Chondrocyte (in vitro differentiated cells): Measurements from ENCODE around the gene CUBN. TPM values are rescaled to one million over a fixed set of nuclear protein-coding genes. Genes with fewer than 3 reads are reported as not detected.

ENCODE experiments used
- DNase-seq: peaks from one replicate; pipeline ENCODE4 v3.0.0; 2021; ENCODE audit warnings: mixed read lengths, low spot score
- H3K27ac Mint-ChIP-seq: one replicate; pipeline ENCODE4 v1.8.0; 2021; ENCODE audit warnings: mild to moderate bottlenecking, moderate library complexity, mixed read lengths; ENCODE audit not compliant: unreplicated experiment
- H3K27me3 Mint-ChIP-seq: 2 replicates; pipeline ENCODE4 v1.8.0; 2021; ENCODE audit warnings: low read depth, mixed read lengths
- H3K36me3 Mint-ChIP-seq: 2 replicates; pipeline ENCODE4 v1.8.0; 2021; ENCODE audit warnings: low read depth, mixed read lengths
- H3K4me1 Mint-ChIP-seq: 2 replicates; pipeline ENCODE4 v1.8.0; 2021; ENCODE audit warnings: low read depth, mild to moderate bottlenecking, mixed read lengths
- H3K4me3 Mint-ChIP-seq: one replicate; pipeline ENCODE4 v1.8.0; 2021; ENCODE audit warnings: mild to moderate bottlenecking, moderate library complexity, mixed read lengths; ENCODE audit not compliant: unreplicated experiment
- H3K9me3 Mint-ChIP-seq: 2 replicates; pipeline ENCODE4 v1.8.0; 2021; ENCODE audit warnings: low read depth, mixed read lengths
- total RNA-seq: library from RNA; stranded (reverse); gene quantifications from 3 replicates; pipeline ENCODE4 v1.2.1, GENCODE V29; 2021
- TF ChIP-seq, protein P1 (sequence below): fragments of 200-600 bp; sonication (generic); IDR thresholded peaks from 2 replicates; pipeline ENCODE4 v1.5.0; 2021; ENCODE audit warnings: antibody characterized with exemption, mild to moderate bottlenecking, moderate library complexity

Gene CUBN
- total RNA-seq, 1 donor from 2014 or later: 1.0 TPM

DNA sequence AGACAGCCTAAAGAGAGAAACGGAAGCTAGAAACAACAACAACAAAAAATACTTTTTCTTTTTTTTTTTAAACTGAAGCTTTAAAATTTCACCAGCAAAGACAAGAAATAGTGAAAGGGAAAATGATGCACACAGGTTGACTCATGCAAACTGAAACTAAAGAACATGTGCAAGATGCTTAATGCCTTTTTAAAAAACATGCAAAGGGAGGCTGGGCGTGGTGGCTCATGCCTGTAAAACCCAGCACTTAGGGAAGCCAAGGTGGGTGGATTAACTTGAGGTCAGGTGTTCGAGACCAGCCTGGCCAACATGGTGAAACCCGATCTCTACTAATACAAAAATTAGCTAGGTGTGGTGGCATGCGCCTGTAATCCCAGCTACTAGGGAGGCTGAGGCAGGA lies 15.1 kb upstream of the CUBN start:
- Mint-ChIP-seq H3K9me3 (peaks cover 4% of the 10 kb centered on the region), H3K36me3 (peaks cover 3% of the 10 kb centered on the region), H3K27me3 (no peaks in the 10 kb centered on the region), H3K27ac (no peak overlapping the region), H3K4me3 (no peak overlapping the region), H3K4me1 (peaks cover 21% of the 10 kb centered on the region)
- TF ChIP-seq, protein P1, sequence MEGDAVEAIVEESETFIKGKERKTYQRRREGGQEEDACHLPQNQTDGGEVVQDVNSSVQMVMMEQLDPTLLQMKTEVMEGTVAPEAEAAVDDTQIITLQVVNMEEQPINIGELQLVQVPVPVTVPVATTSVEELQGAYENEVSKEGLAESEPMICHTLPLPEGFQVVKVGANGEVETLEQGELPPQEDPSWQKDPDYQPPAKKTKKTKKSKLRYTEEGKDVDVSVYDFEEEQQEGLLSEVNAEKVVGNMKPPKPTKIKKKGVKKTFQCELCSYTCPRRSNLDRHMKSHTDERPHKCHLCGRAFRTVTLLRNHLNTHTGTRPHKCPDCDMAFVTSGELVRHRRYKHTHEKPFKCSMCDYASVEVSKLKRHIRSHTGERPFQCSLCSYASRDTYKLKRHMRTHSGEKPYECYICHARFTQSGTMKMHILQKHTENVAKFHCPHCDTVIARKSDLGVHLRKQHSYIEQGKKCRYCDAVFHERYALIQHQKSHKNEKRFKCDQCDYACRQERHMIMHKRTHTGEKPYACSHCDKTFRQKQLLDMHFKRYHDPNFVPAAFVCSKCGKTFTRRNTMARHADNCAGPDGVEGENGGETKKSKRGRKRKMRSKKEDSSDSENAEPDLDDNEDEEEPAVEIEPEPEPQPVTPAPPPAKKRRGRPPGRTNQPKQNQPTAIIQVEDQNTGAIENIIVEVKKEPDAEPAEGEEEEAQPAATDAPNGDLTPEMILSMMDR: no peak
- no peak for DNase-seq

DNA sequence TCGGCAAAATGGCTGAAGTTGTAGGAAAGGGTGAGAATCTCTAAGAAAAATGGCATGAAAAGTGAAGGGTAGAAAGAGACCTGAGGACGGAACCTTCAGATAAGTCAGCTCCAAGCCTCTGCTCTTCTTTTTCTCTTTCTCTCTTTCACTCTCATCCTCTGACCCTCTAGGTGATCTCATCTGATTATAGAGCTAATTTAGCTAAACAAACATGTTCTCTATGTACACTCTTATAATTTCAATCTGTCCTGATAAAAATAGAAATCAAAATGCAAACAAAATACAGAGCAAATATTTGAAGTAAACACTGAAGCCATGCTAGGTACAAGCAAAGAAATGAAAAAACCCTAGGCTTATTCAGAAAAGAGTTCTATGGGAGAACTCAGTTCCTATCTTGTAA lies 14.4 kb upstream of the CUBN start:
- peaks cover 21% of the 10 kb centered on the region for H3K4me1 Mint-ChIP-seq
- DNase-seq: no peak
- TF ChIP-seq, protein P1: no peak
- peaks cover 4% of the 10 kb centered on the region for H3K9me3 Mint-ChIP-seq
- H3K4me3 Mint-ChIP-seq: no peak overlapping the region
- H3K27ac Mint-ChIP-seq: no peak overlapping the region
- H3K36me3 Mint-ChIP-seq: peaks cover 2% of the 10 kb centered on the region
- H3K27me3 Mint-ChIP-seq: no peaks in the 10 kb centered on the region

DNA sequence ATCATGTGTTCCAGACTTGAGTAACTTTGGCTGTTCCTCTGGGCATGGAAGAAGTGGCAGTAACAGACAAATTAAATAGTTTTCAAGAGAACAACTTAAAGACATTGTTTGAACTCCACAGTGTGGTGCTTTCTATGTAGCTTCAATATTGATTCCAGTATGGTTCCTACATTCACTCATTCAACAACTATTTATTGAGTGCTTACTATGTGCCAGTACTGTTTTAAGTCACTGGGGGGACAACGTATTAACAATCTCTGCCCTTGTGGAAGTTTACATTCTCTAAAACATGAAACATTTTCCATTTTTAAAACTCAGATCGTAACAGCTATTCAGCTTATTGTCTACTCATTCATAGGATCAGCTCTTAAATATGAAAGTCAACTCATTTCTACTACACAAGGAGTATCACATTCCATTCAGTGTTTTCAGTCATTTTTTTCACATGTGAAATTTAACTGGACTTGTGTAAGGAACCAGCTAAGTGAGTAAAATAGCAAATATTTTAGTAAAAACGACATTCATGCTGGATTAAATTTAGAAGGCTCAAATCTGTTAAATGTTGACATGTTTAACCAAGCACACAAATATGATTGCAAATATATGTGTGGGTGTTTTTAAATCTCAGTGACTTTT lies 13.6 kb upstream of the CUBN start:
- no peak overlapping the region for H3K27ac Mint-ChIP-seq
- no peak overlapping the region for H3K4me3 Mint-ChIP-seq
- peaks cover 2% of the 10 kb centered on the region for H3K36me3 Mint-ChIP-seq
- TF ChIP-seq, protein P1: peak; percentile 9
- H3K27me3 Mint-ChIP-seq: no peaks in the 10 kb centered on the region
- peaks cover 20% of the 10 kb centered on the region for H3K4me1 Mint-ChIP-seq
- peaks cover 4% of the 10 kb centered on the region for H3K9me3 Mint-ChIP-seq
- no peak for DNase-seq

DNA sequence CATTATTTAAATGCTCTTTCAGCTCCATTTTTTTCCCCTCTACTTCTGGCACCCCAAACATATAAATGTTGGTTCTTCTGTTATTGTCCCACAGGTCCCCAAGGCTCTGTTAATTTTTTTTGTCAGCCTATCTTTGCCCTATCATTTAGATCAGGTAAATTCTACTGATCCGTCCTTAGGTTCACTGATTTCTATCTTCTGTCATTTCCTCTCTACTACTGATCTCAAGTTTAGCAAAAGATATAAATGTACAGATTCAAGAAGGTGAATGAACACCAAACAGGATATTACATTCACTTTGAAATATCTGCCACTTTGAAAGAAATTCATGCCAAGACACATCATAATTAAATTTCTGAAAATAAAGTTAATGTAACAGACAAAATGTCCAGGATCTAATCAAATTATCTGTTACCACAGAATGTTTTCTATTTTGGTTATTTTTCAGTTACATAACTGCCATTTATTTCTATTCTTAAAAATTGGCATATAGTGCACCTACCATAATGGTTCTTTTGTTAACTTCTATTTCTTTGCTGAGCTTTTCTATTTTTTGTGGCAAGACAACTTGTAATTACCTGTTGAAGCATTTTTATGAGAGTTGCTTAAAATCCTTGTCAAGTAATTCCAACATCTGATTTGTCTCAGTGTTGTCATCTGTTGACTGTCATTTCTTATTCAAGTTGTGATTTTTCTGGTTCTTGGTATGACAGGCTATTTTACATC lies 12.1 kb upstream of the CUBN start:
- Mint-ChIP-seq H3K9me3 (peaks cover 4% of the 10 kb centered on the region), H3K36me3 (peaks cover 2% of the 10 kb centered on the region), H3K4me3 (no peak overlapping the region), H3K27ac (no peak overlapping the region), H3K27me3 (no peaks in the 10 kb centered on the region), H3K4me1 (peaks cover 15% of the 10 kb centered on the region)
- TF ChIP-seq, protein P1: no peak
- no peak for DNase-seq

DNA sequence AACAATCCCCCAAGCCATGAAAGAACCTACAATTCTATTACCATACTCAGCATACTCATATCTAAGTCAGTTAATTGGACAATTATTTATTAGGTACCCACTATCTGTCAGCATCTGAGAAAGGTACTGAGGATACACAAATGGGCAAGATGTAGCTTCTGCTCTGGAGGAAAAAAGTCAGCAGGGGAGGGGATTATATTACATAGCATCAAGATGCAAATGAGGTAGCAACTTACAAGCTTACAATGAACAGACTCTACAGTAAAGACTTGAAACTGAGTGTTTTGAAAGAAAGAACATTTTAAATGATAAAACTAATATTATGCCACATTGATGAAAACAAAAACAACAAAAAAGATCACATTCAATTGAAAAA lies 10.8 kb upstream of the CUBN start:
- peaks cover 15% of the 10 kb centered on the region for H3K4me1 Mint-ChIP-seq
- H3K27me3 Mint-ChIP-seq: no peaks in the 10 kb centered on the region
- no peak overlapping the region for H3K4me3 Mint-ChIP-seq
- no peak for DNase-seq
- H3K36me3 Mint-ChIP-seq: peaks cover 2% of the 10 kb centered on the region
- H3K9me3 Mint-ChIP-seq: peaks cover 4% of the 10 kb centered on the region
- H3K27ac Mint-ChIP-seq: no peak overlapping the region
- TF ChIP-seq, protein P1: no peak
